ENCODE measurements around the gene LUZP2.

Gene LUZP2

GRCh38 chr11:24734742-24735237, 237.9 kb downstream of the LUZP2 start:
- H3K4me1 ChIP-seq (ENCODE audit: control insufficient read depth, insufficient read depth, low read length, poor library complexity, severe bottlenecking), result no peaks in the 10 kb centered on the region
- DNase-seq, result no peak
- no peaks in the 10 kb centered on the region for H3K36me3 ChIP-seq (ENCODE audit: control insufficient read depth, insufficient read depth, low read length)
- H3K27me3 ChIP-seq (replicated peaks; ENCODE audit: control insufficient read depth, insufficient read depth, low read length, poor library complexity, severe bottlenecking), result no peaks in the 10 kb centered on the region
- H3K4me3 ChIP-seq (ENCODE audit: insufficient read depth, low read depth, low read length, poor library complexity, severe bottlenecking), result no peak overlapping the region
- no peaks in the 10 kb centered on the region for H3K9me3 ChIP-seq (ENCODE audit: control insufficient read depth, low read length)
- H3K27ac ChIP-seq (ENCODE audit: insufficient read depth, low read length, poor library complexity, severe bottlenecking), result no peak overlapping the region

GRCh38 chr11:24738972-24739371, 242.1 kb downstream of the LUZP2 start:
- H3K4me1 ChIP-seq (ENCODE audit: control insufficient read depth, insufficient read depth, low read length, poor library complexity, severe bottlenecking), result no peaks in the 10 kb centered on the region
- no peaks in the 10 kb centered on the region for H3K9me3 ChIP-seq (ENCODE audit: control insufficient read depth, low read length)
- DNase-seq, result no peak
- no peak overlapping the region for H3K27ac ChIP-seq (ENCODE audit: insufficient read depth, low read length, poor library complexity, severe bottlenecking)
- H3K27me3 ChIP-seq (replicated peaks; ENCODE audit: control insufficient read depth, insufficient read depth, low read length, poor library complexity, severe bottlenecking), result no peaks in the 10 kb centered on the region
- no peaks in the 10 kb centered on the region for H3K36me3 ChIP-seq (ENCODE audit: control insufficient read depth, insufficient read depth, low read length)
- no peak overlapping the region for H3K4me3 ChIP-seq (ENCODE audit: insufficient read depth, low read depth, low read length, poor library complexity, severe bottlenecking)

GRCh38 chr11:24739637-24740036, 242.8 kb downstream of the LUZP2 start:
- no peak for DNase-seq
- H3K4me1 ChIP-seq (ENCODE audit: control insufficient read depth, insufficient read depth, low read length, poor library complexity, severe bottlenecking), result no peaks in the 10 kb centered on the region
- H3K4me3 ChIP-seq (ENCODE audit: insufficient read depth, low read depth, low read length, poor library complexity, severe bottlenecking), result no peak overlapping the region
- H3K27me3 ChIP-seq (replicated peaks; ENCODE audit: control insufficient read depth, insufficient read depth, low read length, poor library complexity, severe bottlenecking), result no peaks in the 10 kb centered on the region
- H3K36me3 ChIP-seq (ENCODE audit: control insufficient read depth, insufficient read depth, low read length), result no peaks in the 10 kb centered on the region
- no peak overlapping the region for H3K27ac ChIP-seq (ENCODE audit: insufficient read depth, low read length, poor library complexity, severe bottlenecking)
- H3K9me3 ChIP-seq (ENCODE audit: control insufficient read depth, low read length), result no peaks in the 10 kb centered on the region

- H3K36me3 ChIP-seq (ENCODE audit: control insufficient read depth, insufficient read depth, low read length), result no peaks in the 10 kb centered on the region
- no peaks in the 10 kb centered on the region for H3K4me1 ChIP-seq (ENCODE audit: control insufficient read depth, insufficient read depth, low read length, poor library complexity, severe bottlenecking)
- peaks cover 6% of the 10 kb centered on the region for H3K9me3 ChIP-seq (ENCODE audit: control insufficient read depth, low read length)
- no peak overlapping the region for H3K27ac ChIP-seq (ENCODE audit: insufficient read depth, low read length, poor library complexity, severe bottlenecking)
- no peak for DNase-seq
- no peak overlapping the region for H3K4me3 ChIP-seq (ENCODE audit: insufficient read depth, low read depth, low read length, poor library complexity, severe bottlenecking)
- no peaks in the 10 kb centered on the region for H3K27me3 ChIP-seq (replicated peaks; ENCODE audit: control insufficient read depth, insufficient read depth, low read length, poor library complexity, severe bottlenecking)
Observed at GRCh38 chr11:24747275-24748251, 250.7 kb downstream of the LUZP2 start.

- Histone ChIP-seq H3K4me1 (ENCODE audit: control insufficient read depth, insufficient read depth, low read length, poor library complexity, severe bottlenecking) (no peaks in the 10 kb centered on the region), H3K27ac (ENCODE audit: insufficient read depth, low read length, poor library complexity, severe bottlenecking) (no peak overlapping the region), H3K36me3 (ENCODE audit: control insufficient read depth, insufficient read depth, low read length) (no peaks in the 10 kb centered on the region), H3K9me3 (ENCODE audit: control insufficient read depth, low read length) (peaks cover 6% of the 10 kb centered on the region), H3K27me3 (replicated peaks; ENCODE audit: control insufficient read depth, insufficient read depth, low read length, poor library complexity, severe bottlenecking) (no peaks in the 10 kb centered on the region), H3K4me3 (ENCODE audit: insufficient read depth, low read depth, low read length, poor library complexity, severe bottlenecking) (no peak overlapping the region)
- no peak for DNase-seq
Observed at GRCh38 chr11:24748261-24748660, 251.4 kb downstream of the LUZP2 start.

GRCh38 chr11:24754406-24754805, 257.6 kb downstream of the LUZP2 start:
- DNase-seq, result no peak
- Histone ChIP-seq H3K9me3 (ENCODE audit: control insufficient read depth, low read length) (no peaks in the 10 kb centered on the region), H3K36me3 (ENCODE audit: control insufficient read depth, insufficient read depth, low read length) (no peaks in the 10 kb centered on the region), H3K4me1 (ENCODE audit: control insufficient read depth, insufficient read depth, low read length, poor library complexity, severe bottlenecking) (no peaks in the 10 kb centered on the region), H3K27ac (ENCODE audit: insufficient read depth, low read length, poor library complexity, severe bottlenecking) (no peak overlapping the region), H3K4me3 (ENCODE audit: insufficient read depth, low read depth, low read length, poor library complexity, severe bottlenecking) (no peak overlapping the region), H3K27me3 (replicated peaks; ENCODE audit: control insufficient read depth, insufficient read depth, low read length, poor library complexity, severe bottlenecking) (no peaks in the 10 kb centered on the region)

GRCh38 chr11:24755260-24755839, 258.5 kb downstream of the LUZP2 start:
- no peak for DNase-seq
- no peaks in the 10 kb centered on the region for H3K27me3 ChIP-seq (replicated peaks; ENCODE audit: control insufficient read depth, insufficient read depth, low read length, poor library complexity, severe bottlenecking)

GRCh38 chr11:24759742-24760141, 262.9 kb downstream of the LUZP2 start:
- no peak overlapping the region for H3K27ac ChIP-seq (ENCODE audit: insufficient read depth, low read length, poor library complexity, severe bottlenecking)
- H3K4me1 ChIP-seq (ENCODE audit: control insufficient read depth, insufficient read depth, low read length, poor library complexity, severe bottlenecking), result no peaks in the 10 kb centered on the region
- H3K36me3 ChIP-seq (ENCODE audit: control insufficient read depth, insufficient read depth, low read length), result no peaks in the 10 kb centered on the region
- no peaks in the 10 kb centered on the region for H3K27me3 ChIP-seq (replicated peaks; ENCODE audit: control insufficient read depth, insufficient read depth, low read length, poor library complexity, severe bottlenecking)
- DNase-seq, result no peak
- H3K4me3 ChIP-seq (ENCODE audit: insufficient read depth, low read depth, low read length, poor library complexity, severe bottlenecking), result no peak overlapping the region
- H3K9me3 ChIP-seq (ENCODE audit: control insufficient read depth, low read length), result no peaks in the 10 kb centered on the region

More at GRCh38 chr11:24755260-24755839, 258.5 kb downstream of the LUZP2 start:
- Histone ChIP-seq H3K4me3 (ENCODE audit: insufficient read depth, low read depth, low read length, poor library complexity, severe bottlenecking) (no peak overlapping the region), H3K4me1 (ENCODE audit: control insufficient read depth, insufficient read depth, low read length, poor library complexity, severe bottlenecking) (no peaks in the 10 kb centered on the region), H3K27ac (ENCODE audit: insufficient read depth, low read length, poor library complexity, severe bottlenecking) (no peak overlapping the region), H3K9me3 (ENCODE audit: control insufficient read depth, low read length) (no peaks in the 10 kb centered on the region), H3K36me3 (ENCODE audit: control insufficient read depth, insufficient read depth, low read length) (no peaks in the 10 kb centered on the region)

GRCh38 chr11:24760681-24761080, 263.8 kb downstream of the LUZP2 start:
- no peaks in the 10 kb centered on the region for H3K4me1 ChIP-seq (ENCODE audit: control insufficient read depth, insufficient read depth, low read length, poor library complexity, severe bottlenecking)
- no peak overlapping the region for H3K27ac ChIP-seq (ENCODE audit: insufficient read depth, low read length, poor library complexity, severe bottlenecking)
- H3K36me3 ChIP-seq (ENCODE audit: control insufficient read depth, insufficient read depth, low read length), result no peaks in the 10 kb centered on the region
- H3K4me3 ChIP-seq (ENCODE audit: insufficient read depth, low read depth, low read length, poor library complexity, severe bottlenecking), result no peak overlapping the region
- no peaks in the 10 kb centered on the region for H3K9me3 ChIP-seq (ENCODE audit: control insufficient read depth, low read length)
- H3K27me3 ChIP-seq (replicated peaks; ENCODE audit: control insufficient read depth, insufficient read depth, low read length, poor library complexity, severe bottlenecking), result no peaks in the 10 kb centered on the region
- no peak for DNase-seq

- H3K9me3 ChIP-seq (ENCODE audit: control insufficient read depth, low read length), result no peaks in the 10 kb centered on the region
- no peaks in the 10 kb centered on the region for H3K4me1 ChIP-seq (ENCODE audit: control insufficient read depth, insufficient read depth, low read length, poor library complexity, severe bottlenecking)
- no peak overlapping the region for H3K27ac ChIP-seq (ENCODE audit: insufficient read depth, low read length, poor library complexity, severe bottlenecking)
- DNase-seq, result no peak
- H3K4me3 ChIP-seq (ENCODE audit: insufficient read depth, low read depth, low read length, poor library complexity, severe bottlenecking), result no peak overlapping the region
- H3K27me3 ChIP-seq (replicated peaks; ENCODE audit: control insufficient read depth, insufficient read depth, low read length, poor library complexity, severe bottlenecking), result no peaks in the 10 kb centered on the region
- H3K36me3 ChIP-seq (ENCODE audit: control insufficient read depth, insufficient read depth, low read length), result no peaks in the 10 kb centered on the region
Observed at GRCh38 chr11:24762076-24762475, 265.2 kb downstream of the LUZP2 start.

Measured in effector memory CD4-positive, alpha-beta T cell (primary cell).